GM18951 (cell line): Measurements from ENCODE around the gene NCOA4.
"Not testable (repeated sequence)": the region's sequence is repeated elsewhere in the genome, so short reads cannot be mapped to it uniquely, and the experiment has no call there.

Experiments used
- POLR2A ChIP-seq: IDR thresholded peaks from 4 replicates; pipeline ENCODE4 v1.6.1; 2011; ENCODE audit warnings: mild to moderate bottlenecking; ENCODE audit not compliant: insufficient read length, insufficient read depth; ENCODE audit errors: extremely low read depth
- in situ Hi-C: fragments of 300-500 bp; cut with MboI; formaldehyde crosslinking; loops from one replicate; pipeline ENCODE4 v1.12.0; 2022; ENCODE audit warnings: low sequenced_read_pairs, mixed read lengths, inconsistent platforms; ENCODE audit not compliant: unreplicated experiment

NCOA4 gene

DNA sequence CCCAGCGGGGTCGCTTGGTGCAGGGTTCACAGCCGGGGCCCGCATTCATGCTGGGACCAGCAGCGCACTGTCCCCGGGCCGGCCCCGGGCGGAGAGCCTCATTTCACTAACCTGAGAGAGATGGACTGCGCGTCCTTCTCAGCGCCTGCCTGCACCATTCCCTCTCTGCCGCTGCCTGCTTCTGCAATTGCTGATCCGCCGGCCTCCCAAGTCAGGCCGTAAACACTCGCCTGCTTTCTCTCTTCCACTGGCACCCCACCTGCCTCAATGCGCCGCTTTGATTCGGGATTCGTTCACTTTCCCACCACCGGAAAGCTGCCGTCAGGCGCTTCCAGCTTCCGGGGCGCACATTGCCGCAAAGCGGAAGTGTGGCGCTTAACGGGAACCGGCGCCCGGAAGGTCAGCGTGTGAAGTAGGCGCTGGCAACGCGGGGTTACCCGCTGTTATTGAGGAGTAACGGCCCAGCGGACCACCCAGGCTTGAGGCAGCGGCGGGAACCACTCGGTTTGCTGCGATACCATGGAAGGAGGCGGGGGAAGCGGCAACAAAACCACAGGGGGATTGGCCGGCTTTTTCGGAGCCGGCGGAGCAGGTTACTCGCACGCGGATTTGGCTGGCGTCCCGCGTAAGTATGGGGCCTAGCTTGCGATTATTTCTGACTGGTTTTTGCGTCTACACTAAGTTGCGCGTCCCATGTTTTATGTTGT lies 58.2 kb downstream of the NCOA4 start, which contains the start of gene TIMM23:
Gene TIMM23, plus strand, starts transcription at position 384 of the 707 bp plus-strand sequence. Its CDS starts 136 bp downstream, at position 520.
- in situ Hi-C loops, result not testable (repeated sequence)
- peak; percentile 64 for TF ChIP-seq POLR2A

DNA sequence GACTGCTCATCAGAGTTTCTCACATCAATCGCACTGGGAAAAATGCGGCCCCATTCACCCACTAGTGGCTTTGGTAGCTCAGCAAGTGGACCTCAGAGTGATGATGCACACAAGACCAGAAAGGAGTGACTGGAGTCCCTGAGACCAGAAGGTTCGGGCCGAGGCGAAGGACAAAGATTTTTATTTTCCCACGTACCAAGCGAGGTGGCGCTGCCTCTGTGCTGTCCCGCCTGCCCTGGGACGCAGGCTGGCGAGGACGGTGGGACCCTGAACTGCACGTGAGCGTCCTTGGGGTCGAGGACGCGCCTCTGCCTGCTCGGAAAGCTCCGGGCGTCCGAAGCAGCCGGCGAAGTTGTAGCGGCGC lies 58.7 kb downstream of the NCOA4 start:
- in situ Hi-C loops, result not testable (repeated sequence)

DNA sequence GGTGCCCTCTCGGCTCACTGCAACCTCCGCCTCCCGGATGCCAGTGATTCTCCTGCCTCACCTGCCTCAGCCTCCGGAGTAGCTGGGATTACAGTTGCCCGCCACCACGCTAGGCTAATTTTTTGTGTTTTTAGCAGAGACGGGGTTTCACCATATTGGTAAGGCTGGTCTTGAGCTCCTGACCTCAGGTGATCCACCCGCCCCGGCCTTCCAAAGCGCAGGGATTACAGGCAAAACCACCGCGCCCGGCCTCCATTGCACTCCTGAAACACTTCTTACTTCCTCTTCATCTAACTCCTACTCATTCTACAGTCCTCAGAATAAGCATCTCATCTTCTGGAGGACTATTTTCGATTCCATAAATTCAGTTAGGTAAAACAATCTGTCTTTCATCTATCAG lies 59.4 kb downstream of the NCOA4 start:
- in situ Hi-C loops, result not testable (repeated sequence)

DNA sequence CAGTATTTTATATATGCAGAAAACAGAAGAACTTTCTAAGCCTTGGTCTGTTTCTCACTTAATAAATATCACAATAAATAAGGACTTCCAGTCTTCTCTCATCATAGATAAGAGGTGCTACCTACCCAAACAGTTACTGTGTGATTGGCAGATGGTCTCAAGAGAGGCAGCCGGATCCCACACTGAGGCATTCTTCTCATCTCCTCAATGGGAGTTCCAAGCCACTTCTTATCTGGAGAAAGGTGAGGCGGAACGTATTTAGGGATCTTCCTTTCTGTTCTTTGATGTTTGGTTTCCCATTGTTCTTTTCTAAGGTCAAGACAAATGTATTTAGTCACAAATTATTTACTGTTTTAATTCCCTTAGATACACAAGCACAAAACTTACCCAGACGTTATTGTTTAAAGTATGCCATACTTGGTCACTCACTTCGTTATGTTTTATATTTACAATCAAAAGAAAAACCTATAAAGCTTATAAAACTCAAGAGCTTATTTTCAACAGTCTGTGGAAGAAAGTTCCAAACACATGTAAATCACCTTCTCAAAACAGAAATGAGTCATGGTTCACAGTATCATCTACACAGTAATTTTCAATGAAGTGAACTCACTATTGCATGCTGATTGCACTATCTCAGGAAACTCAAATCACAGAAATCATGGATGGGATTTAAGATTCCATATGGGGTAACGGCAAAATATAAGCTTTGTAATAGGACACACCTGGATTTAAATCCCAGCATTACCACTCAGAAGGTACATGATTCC lies 67.6 kb downstream of the NCOA4 start:
- in situ Hi-C loops, result not testable (repeated sequence)

DNA sequence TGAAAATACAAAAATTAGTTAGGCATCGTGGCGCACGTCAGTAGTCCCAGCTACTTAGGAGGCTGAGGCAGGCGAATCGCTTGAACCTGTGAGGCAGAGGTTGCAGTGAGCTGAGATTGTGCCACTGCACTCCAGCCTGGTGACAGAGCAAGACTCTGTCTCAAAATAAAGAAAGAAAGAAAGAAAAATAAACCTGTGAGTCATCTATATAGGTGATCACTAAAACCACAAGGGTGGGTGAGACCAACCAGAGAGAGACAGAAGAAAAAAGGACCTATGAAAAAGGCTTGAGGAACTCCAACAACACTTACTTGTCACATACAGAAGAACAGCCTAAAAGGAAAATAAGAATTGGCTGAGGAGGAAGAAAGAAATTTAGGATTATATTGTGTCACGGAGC lies 72.5 kb downstream of the NCOA4 start:
- in situ Hi-C loops, result not testable (repeated sequence)

DNA sequence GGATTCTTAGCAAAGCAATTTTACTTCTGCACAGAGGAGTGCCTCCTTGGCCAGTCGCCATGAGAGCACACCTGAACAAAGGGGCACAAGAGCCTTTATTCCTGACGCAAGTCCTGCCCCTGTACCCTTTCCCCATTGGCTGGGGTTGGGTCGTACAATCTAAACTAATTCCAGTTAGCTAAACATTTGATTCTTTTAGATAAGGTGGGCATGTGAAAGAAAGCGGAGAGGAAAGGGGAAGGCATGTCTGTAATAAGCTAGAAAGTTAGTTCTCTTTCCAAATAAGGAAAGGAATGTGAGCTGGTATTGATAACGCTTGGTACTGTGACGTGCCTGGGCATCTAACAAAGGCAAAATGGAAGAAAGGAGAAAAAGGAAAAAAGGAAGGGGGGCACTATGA lies 73.8 kb downstream of the NCOA4 start:
- in situ Hi-C loops, result not testable (repeated sequence)
